Hepatocyte (in vitro differentiated cells): ENCODE results near the gene MNX1.

Experiments used
- EZH2 ChIP-seq: fragments of 200-600 bp; sonication (generic); IDR thresholded peaks from 2 replicates; pipeline ENCODE4 v1.6.1; 2016; ENCODE audit warnings: antibody characterized with exemption, mild to moderate bottlenecking, borderline replicate concordance
- EZH2phosphoT487 ChIP-seq: fragments of 200-600 bp; sonication (generic); IDR thresholded peaks from one replicate; pipeline ENCODE4 v1.6.1; 2018; ENCODE audit warnings: antibody characterized with exemption, mild to moderate bottlenecking, low read depth, moderate library complexity; ENCODE audit not compliant: unreplicated experiment, severe bottlenecking
- TF ChIP-seq, protein P1 (sequence below): fragments of 200-600 bp; sonication (generic); IDR thresholded peaks from 2 replicates; pipeline ENCODE4 v1.5.1; 2016; ENCODE audit warnings: antibody characterized with exemption, mild to moderate bottlenecking; ENCODE audit not compliant: poor library complexity

DNA sequence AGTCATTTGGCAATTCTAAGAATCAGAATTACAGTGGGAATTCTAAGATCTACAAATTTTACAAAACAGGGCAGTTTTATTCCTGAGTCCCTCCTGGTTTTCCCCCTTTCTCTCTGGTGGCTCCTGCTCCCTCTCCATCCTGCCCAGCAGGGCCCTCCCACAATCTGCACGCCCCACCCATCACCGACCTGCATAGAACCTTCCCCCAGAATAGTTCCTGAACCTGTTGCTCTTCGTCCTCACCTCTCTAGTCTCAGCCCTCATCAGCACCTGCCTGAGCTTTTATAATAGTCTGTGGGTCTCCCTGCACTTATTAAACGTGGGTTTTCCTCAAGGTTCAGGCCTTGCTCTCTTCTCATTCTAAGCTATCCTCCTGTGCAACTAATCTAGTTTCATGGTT, 49.1 kb upstream of the MNX1 start:
- TF ChIP-seq EZH2 (no peak), EZH2phosphoT487 (no peak)
- TF ChIP-seq, protein P1, sequence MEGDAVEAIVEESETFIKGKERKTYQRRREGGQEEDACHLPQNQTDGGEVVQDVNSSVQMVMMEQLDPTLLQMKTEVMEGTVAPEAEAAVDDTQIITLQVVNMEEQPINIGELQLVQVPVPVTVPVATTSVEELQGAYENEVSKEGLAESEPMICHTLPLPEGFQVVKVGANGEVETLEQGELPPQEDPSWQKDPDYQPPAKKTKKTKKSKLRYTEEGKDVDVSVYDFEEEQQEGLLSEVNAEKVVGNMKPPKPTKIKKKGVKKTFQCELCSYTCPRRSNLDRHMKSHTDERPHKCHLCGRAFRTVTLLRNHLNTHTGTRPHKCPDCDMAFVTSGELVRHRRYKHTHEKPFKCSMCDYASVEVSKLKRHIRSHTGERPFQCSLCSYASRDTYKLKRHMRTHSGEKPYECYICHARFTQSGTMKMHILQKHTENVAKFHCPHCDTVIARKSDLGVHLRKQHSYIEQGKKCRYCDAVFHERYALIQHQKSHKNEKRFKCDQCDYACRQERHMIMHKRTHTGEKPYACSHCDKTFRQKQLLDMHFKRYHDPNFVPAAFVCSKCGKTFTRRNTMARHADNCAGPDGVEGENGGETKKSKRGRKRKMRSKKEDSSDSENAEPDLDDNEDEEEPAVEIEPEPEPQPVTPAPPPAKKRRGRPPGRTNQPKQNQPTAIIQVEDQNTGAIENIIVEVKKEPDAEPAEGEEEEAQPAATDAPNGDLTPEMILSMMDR, result no peak
